Activated CD4-positive, alpha-beta T cell treated with anti-CD3 and anti-CD28 coated beads, Interleukin-2, amount 10 ng/mL, durations not matched to agents 7 days and 5 days (primary cell): ENCODE measurements around the gene UHMK1. TPM values are rescaled to one million over a fixed set of nuclear protein-coding genes. Genes with fewer than 3 reads are reported as not detected.
"Not testable (repeated sequence)": the region's sequence is repeated elsewhere in the genome, so short reads cannot be mapped to it uniquely, and the experiment has no call there.

ENCODE experiments used
- CTCF ChIA-PET: fragments of 350-600 bp; sonication (Branson Sonifier 250); formaldehyde crosslinking; loops from one replicate; lab custom pipeline; 2021; ENCODE audit warnings: antibody characterized with exemption; lab: Charles Lee
- POLR2A ChIA-PET: fragments of 350-600 bp; sonication (Branson Sonifier 250); formaldehyde crosslinking; loops from one replicate; lab custom pipeline; 2021; ENCODE audit warnings: antibody characterized with exemption; lab: Charles Lee
- DNase-seq: peaks from one replicate; pipeline ENCODE4 v3.0.0-alpha.2; 2020
- H3K27ac Mint-ChIP-seq: one replicate; pipeline ENCODE4 v1.8.0; 2021; ENCODE audit warnings: mild to moderate bottlenecking, moderate library complexity, mixed read lengths
- H3K27me3 Mint-ChIP-seq: one replicate; pipeline ENCODE4 v1.8.0; 2021; ENCODE audit warnings: mixed read lengths
- H3K36me3 Mint-ChIP-seq: one replicate; pipeline ENCODE4 v1.8.0; 2021; ENCODE audit warnings: low read depth, mixed read lengths
- H3K4me1 Mint-ChIP-seq: one replicate; pipeline ENCODE4 v1.8.0; 2021; ENCODE audit warnings: mixed read lengths
- H3K4me3 Mint-ChIP-seq: one replicate; pipeline ENCODE4 v1.8.0; 2021; ENCODE audit warnings: mild to moderate bottlenecking, moderate library complexity, mixed read lengths
- H3K9me3 Mint-ChIP-seq: one replicate; pipeline ENCODE4 v1.8.0; 2021; ENCODE audit warnings: mixed read lengths
- total RNA-seq, 2 experiments: library from RNA; stranded (reverse); gene quantifications; one replicate each; pipeline ENCODE4 v1.2.3, GENCODE V29; 2021

UHMK1 gene
- total RNA-seq, 2 experiments from 2014 or later: 57.3 to 60.6 TPM

- ChIA-PET POLR2A (no interaction called here), CTCF (no interaction called here)
- Mint-ChIP-seq H3K4me1 (no peaks in the 10 kb centered on the region), H3K9me3 (no peaks in the 10 kb centered on the region), H3K36me3 (no peaks in the 10 kb centered on the region), H3K27me3 (peaks cover 25% of the 10 kb centered on the region), H3K4me3 (no peak overlapping the region), H3K27ac (no peak overlapping the region)
- no peak for DNase-seq
Observed at GRCh38 chr1:162487241-162487640, 10.4 kb upstream of the UHMK1 start.

GRCh38 chr1:162488219-162488618 lies 9.4 kb upstream of the UHMK1 start:
- no peak for DNase-seq
- no peaks in the 10 kb centered on the region for H3K4me1 Mint-ChIP-seq
- no peaks in the 10 kb centered on the region for H3K36me3 Mint-ChIP-seq
- H3K9me3 Mint-ChIP-seq: no peaks in the 10 kb centered on the region
- POLR2A ChIA-PET: no interaction called here
- CTCF ChIA-PET: no interaction called here
- H3K4me3 Mint-ChIP-seq: no peak overlapping the region
- no peak overlapping the region for H3K27ac Mint-ChIP-seq
- H3K27me3 Mint-ChIP-seq: peaks cover 28% of the 10 kb centered on the region

GRCh38 chr1:162495531-162496233 lies 1.9 kb upstream of the UHMK1 start:
- DNase-seq, CTCF ChIA-PET, POLR2A ChIA-PET, H3K4me3 Mint-ChIP-seq, H3K27ac Mint-ChIP-seq, H3K9me3 Mint-ChIP-seq: not testable (repeated sequence)
- Mint-ChIP-seq H3K4me1 (peaks cover 30% of the 10 kb centered on the region), H3K27me3 (peaks cover 13% of the 10 kb centered on the region), H3K36me3 (peaks cover 10% of the 10 kb centered on the region)

- peaks cover 4% of the 10 kb centered on the region for H3K27me3 Mint-ChIP-seq
- ChIA-PET POLR2A (no interaction called here), CTCF (no interaction called here)
- peaks cover 39% of the 10 kb centered on the region for H3K4me1 Mint-ChIP-seq
- no peak for DNase-seq
- H3K27ac Mint-ChIP-seq: peak overlapping the region; percentile 99
- peaks cover 5% of the 10 kb centered on the region for H3K9me3 Mint-ChIP-seq
- H3K36me3 Mint-ChIP-seq: peaks cover 19% of the 10 kb centered on the region
- H3K4me3 Mint-ChIP-seq: peak overlapping the region; percentile 98
Observed at GRCh38 chr1:162497104-162497722, 405 bp upstream of the UHMK1 start.

- peaks cover 2% of the 10 kb centered on the region for H3K27me3 Mint-ChIP-seq
- no peak for DNase-seq
- H3K4me1 Mint-ChIP-seq: peaks cover 43% of the 10 kb centered on the region
- H3K36me3 Mint-ChIP-seq: peaks cover 22% of the 10 kb centered on the region
- ChIA-PET POLR2A (no interaction called here), CTCF (no interaction called here)
- peak overlapping the region; percentile 99 for H3K27ac Mint-ChIP-seq
- H3K4me3 Mint-ChIP-seq: peak overlapping the region; percentile 98
- H3K9me3 Mint-ChIP-seq: peaks cover 5% of the 10 kb centered on the region
Observed at GRCh38 chr1:162498496-162498810, 835 bp downstream of the UHMK1 start.

GRCh38 chr1:162500805-162501204 lies 3.2 kb downstream of the UHMK1 start:
- ChIA-PET POLR2A (no interaction called here), CTCF (no interaction called here)
- H3K36me3 Mint-ChIP-seq: peaks cover 24% of the 10 kb centered on the region
- H3K27me3 Mint-ChIP-seq: no peaks in the 10 kb centered on the region
- peaks cover 3% of the 10 kb centered on the region for H3K9me3 Mint-ChIP-seq
- peaks cover 43% of the 10 kb centered on the region for H3K4me1 Mint-ChIP-seq
- H3K4me3 Mint-ChIP-seq: no peak overlapping the region
- no peak for DNase-seq
- no peak overlapping the region for H3K27ac Mint-ChIP-seq

GRCh38 chr1:162502077-162502476 lies 4.5 kb downstream of the UHMK1 start:
- POLR2A ChIA-PET: no interaction called here

GRCh38 chr1:162502928-162503327 lies 5.3 kb downstream of the UHMK1 start:
- no peaks in the 10 kb centered on the region for H3K27me3 Mint-ChIP-seq
- no peak overlapping the region for H3K4me3 Mint-ChIP-seq
- no peaks in the 10 kb centered on the region for H3K9me3 Mint-ChIP-seq
- POLR2A ChIA-PET: no interaction called here
- CTCF ChIA-PET: interaction anchor here (1.1 to 1.4 kb wide), 2 partner anchors 11 to 28 kb away, joined by 3 to 4 read pairs; no protein-coding TSS in a partner anchor
- H3K27ac Mint-ChIP-seq: no peak overlapping the region
- DNase-seq: no peak
- H3K4me1 Mint-ChIP-seq: peaks cover 34% of the 10 kb centered on the region
- peaks cover 32% of the 10 kb centered on the region for H3K36me3 Mint-ChIP-seq

More at GRCh38 chr1:162502077-162502476, 4.5 kb downstream of the UHMK1 start:
- peaks cover 31% of the 10 kb centered on the region for H3K36me3 Mint-ChIP-seq
- H3K27ac Mint-ChIP-seq: no peak overlapping the region
- no peak for DNase-seq
- H3K9me3 Mint-ChIP-seq: peaks cover 2% of the 10 kb centered on the region
- CTCF ChIA-PET: interaction anchor here (1.0 to 1.4 kb wide), 4 partner anchors 9 to 465 kb away, joined by 3 to 4 read pairs (median 4); no protein-coding TSS in a partner anchor
- H3K4me3 Mint-ChIP-seq: no peak overlapping the region
- no peaks in the 10 kb centered on the region for H3K27me3 Mint-ChIP-seq
- H3K4me1 Mint-ChIP-seq: peaks cover 39% of the 10 kb centered on the region

GRCh38 chr1:162527314-162527713 lies 29.7 kb downstream of the UHMK1 start:
- H3K27ac Mint-ChIP-seq: peak overlapping the region; percentile 31
- CTCF ChIA-PET: interaction anchor here (1.0 kb wide), 1 partner anchor 69 kb away, joined by 4 read pairs; no protein-coding TSS in a partner anchor
- no peaks in the 10 kb centered on the region for H3K9me3 Mint-ChIP-seq
- POLR2A ChIA-PET: no interaction called here
- DNase-seq: no peak
- no peaks in the 10 kb centered on the region for H3K4me1 Mint-ChIP-seq
- H3K4me3 Mint-ChIP-seq: no peak overlapping the region
- H3K27me3 Mint-ChIP-seq: no peaks in the 10 kb centered on the region
- peaks cover 41% of the 10 kb centered on the region for H3K36me3 Mint-ChIP-seq

GRCh38 chr1:162530307-162530987 lies 32.8 kb downstream of the UHMK1 start:
- Mint-ChIP-seq H3K27ac (no peak overlapping the region), H3K36me3 (peaks cover 20% of the 10 kb centered on the region), H3K4me1 (no peaks in the 10 kb centered on the region), H3K4me3 (no peak overlapping the region), H3K9me3 (no peaks in the 10 kb centered on the region), H3K27me3 (no peaks in the 10 kb centered on the region)
- DNase-seq: no peak
- ChIA-PET CTCF (interaction anchor here (0.7 kb wide), 2 partner anchors 15 to 28 kb away, joined by 3 read pairs; no protein-coding TSS in a partner anchor), POLR2A (no interaction called here)

- Mint-ChIP-seq H3K4me1 (no peaks in the 10 kb centered on the region), H3K27me3 (no peaks in the 10 kb centered on the region), H3K4me3 (no peak overlapping the region), H3K36me3 (peaks cover 19% of the 10 kb centered on the region), H3K27ac (no peak overlapping the region), H3K9me3 (no peaks in the 10 kb centered on the region)
- CTCF ChIA-PET: interaction anchor here (0.7 kb wide), 2 partner anchors 15 to 29 kb away, joined by 3 read pairs; no protein-coding TSS in a partner anchor
- no peak for DNase-seq
- POLR2A ChIA-PET: no interaction called here
Observed at GRCh38 chr1:162530988-162531319, 33.3 kb downstream of the UHMK1 start.

GRCh38 chr1:162535501-162535900 lies 37.9 kb downstream of the UHMK1 start:
- H3K36me3 Mint-ChIP-seq: peaks cover 4% of the 10 kb centered on the region
- H3K4me1 Mint-ChIP-seq: peaks cover 6% of the 10 kb centered on the region

GRCh38 chr1:162536511-162536910 lies 38.9 kb downstream of the UHMK1 start:
- DNase-seq: no peak
- ChIA-PET CTCF (no interaction called here), POLR2A (no interaction called here)
- no peaks in the 10 kb centered on the region for H3K9me3 Mint-ChIP-seq
- no peaks in the 10 kb centered on the region for H3K27me3 Mint-ChIP-seq
- no peak overlapping the region for H3K27ac Mint-ChIP-seq
- no peaks in the 10 kb centered on the region for H3K36me3 Mint-ChIP-seq
- H3K4me3 Mint-ChIP-seq: no peak overlapping the region
- peaks cover 6% of the 10 kb centered on the region for H3K4me1 Mint-ChIP-seq

More at GRCh38 chr1:162535501-162535900, 37.9 kb downstream of the UHMK1 start:
- H3K9me3 Mint-ChIP-seq: no peaks in the 10 kb centered on the region
- CTCF ChIA-PET: interaction anchor here (0.6 to 0.7 kb wide), 2 partner anchors 10 to 56 kb away, joined by 3 to 4 read pairs; no protein-coding TSS in a partner anchor
- H3K27me3 Mint-ChIP-seq: no peaks in the 10 kb centered on the region
- H3K4me3 Mint-ChIP-seq: no peak overlapping the region
- DNase-seq: no peak
- POLR2A ChIA-PET: interaction anchor here (0.6 kb wide), 1 partner anchor 45 kb away, joined by 3 read pairs; no protein-coding TSS in a partner anchor
- no peak overlapping the region for H3K27ac Mint-ChIP-seq
